H1 (cell line): ENCODE results near the gene MOV10L1. TPM values are rescaled to one million over a fixed set of nuclear protein-coding genes. Genes with fewer than 3 reads are reported as not detected.
A peak's percentile ranks its signal among the peaks of the same experiment; 100 is the strongest.

Experiments
- CTCF ChIA-PET: fragments of 300-600 bp; sonication (Branson Sonifier 250); formaldehyde crosslinking; loops from one replicate; lab custom pipeline; 2021; ENCODE audit not compliant: partially characterized antibody; lab: Charles Lee
- POLR2A ChIA-PET: fragments of 300-600 bp; sonication (Branson Sonifier 250); formaldehyde crosslinking; loops from one replicate; lab custom pipeline; 2021; ENCODE audit warnings: inconsistent platforms; ENCODE audit not compliant: partially characterized antibody; lab: Charles Lee
- DNase-seq, 2 experiments: peaks; one replicate each; pipeline versions ENCODE4 v3.0.0 to v3.0.0-alpha.2; 2010 to 2022; ENCODE audit warnings: low spot score in 2 of 2, low read depth in 1 of 2, mixed read lengths in 1 of 2
- FAIRE-seq: peaks from 2 replicates; lab custom pipeline; 2011; peaks lifted over from hg19 to GRCh38; lab: Jason Lieb, UNC
- H2AFZ ChIP-seq: 2 replicates; pipeline ENCODE4 v1.8.1; 2012; ENCODE audit warnings: low read length, inconsistent platforms
- H2AK5ac ChIP-seq: 2 replicates; pipeline ENCODE4 v1.6.1; 2013; ENCODE audit warnings: low read depth, low read length
- H2BK120ac ChIP-seq: replicated peaks from 2 replicates; pipeline ENCODE3; 2013; ENCODE audit warnings: low read depth, low read length, inconsistent platforms
- H2BK12ac ChIP-seq: 2 replicates; pipeline ENCODE4 v1.6.1; 2013; ENCODE audit warnings: low read depth, low read length
- H2BK15ac ChIP-seq: 2 replicates; pipeline ENCODE4 v1.6.1; 2013; ENCODE audit warnings: low read length
- H2BK20ac ChIP-seq: 2 replicates; pipeline ENCODE4 v1.6.1; 2013; ENCODE audit warnings: low read length
- H2BK5ac ChIP-seq: 2 replicates; pipeline ENCODE4 v1.6.1; 2013; ENCODE audit warnings: low read depth, low read length
- H3K14ac ChIP-seq: 2 replicates; pipeline ENCODE4 v1.6.1; 2013; ENCODE audit warnings: inconsistent platforms; ENCODE audit not compliant: insufficient read length
- H3K18ac ChIP-seq: 2 replicates; pipeline ENCODE4 v1.6.1; 2013; ENCODE audit warnings: low read length; ENCODE audit errors: extremely low read depth
- H3K23ac ChIP-seq: 2 replicates; pipeline ENCODE4 v1.6.1; 2013; ENCODE audit warnings: inconsistent platforms; ENCODE audit not compliant: insufficient read length
- H3K23me2 ChIP-seq: 2 replicates; pipeline ENCODE4 v1.6.1; 2013; ENCODE audit warnings: low read depth, low read length
- H3K27ac ChIP-seq: 2 replicates; pipeline ENCODE4 v1.6.1; 2011; ENCODE audit warnings: low read depth, low read length, inconsistent platforms
- H3K27me3 ChIP-seq, 4 experiments: replicated peaks in 1 of 4; 1 replicate in 1 of 4; 2 replicates in 3 of 4; pipeline versions ENCODE4 v1.6.1 to v1.8.1; 2011 to 2013; ENCODE audit warnings: low read length in 3 of 4, mild to moderate bottlenecking in 3 of 4, inconsistent platforms in 2 of 4, mixed read lengths in 2 of 4, moderate library complexity in 1 of 4; ENCODE audit not compliant: control insufficient read depth in 3 of 4, insufficient read depth in 3 of 4; ENCODE audit errors: extremely low read depth in 1 of 4
- H3K36me3 ChIP-seq, 4 experiments: 2 replicates each; pipeline versions ENCODE4 v1.6.1 to v1.8.1; 2011 to 2013; ENCODE audit warnings: mild to moderate bottlenecking in 4 of 4, low read length in 3 of 4, moderate library complexity in 2 of 4, control low read depth in 1 of 4, inconsistent platforms in 1 of 4; ENCODE audit not compliant: insufficient read depth in 4 of 4, control insufficient read depth in 2 of 4
- H3K4ac ChIP-seq: replicated peaks from 2 replicates; pipeline ENCODE3; 2013; ENCODE audit warnings: low read length, low read depth, mixed read lengths, inconsistent platforms; ENCODE audit not compliant: insufficient read length
- H3K4me1 ChIP-seq, 4 experiments: replicated peaks in 1 of 4; 1 replicate in 1 of 4; 2 replicates in 3 of 4; pipeline versions ENCODE4 v1.6.1 to v1.8.1; 2011 to 2013; ENCODE audit warnings: low read length in 3 of 4, inconsistent platforms in 2 of 4, mixed read lengths in 1 of 4; ENCODE audit not compliant: insufficient read depth in 4 of 4, control insufficient read depth in 3 of 4
- H3K4me2 ChIP-seq, 2 experiments: 2 replicates each; pipeline versions ENCODE4 v1.6.1 to v1.8.1; 2011 to 2013; ENCODE audit warnings: low read depth in 2 of 2, low read length in 2 of 2, control low read depth in 1 of 2, inconsistent platforms in 1 of 2, mild to moderate bottlenecking in 1 of 2; ENCODE audit not compliant: insufficient read depth in 1 of 2
- H3K4me3 ChIP-seq, 4 experiments: fragments of 200-600, 300-600 bp in 1 of 4; sonication (generic), shearing (Covaris generic), sonication (Bioruptor Twin) in 1 of 4; 2 replicates each; pipeline versions ENCODE4 v1.5.1 to v1.8.1; 2011 to 2016; ENCODE audit warnings: low read length in 4 of 4, low read depth in 3 of 4, control low read depth in 2 of 4, inconsistent platforms in 2 of 4, mild to moderate bottlenecking in 2 of 4, mixed read lengths in 1 of 4, moderate library complexity in 1 of 4; ENCODE audit not compliant: insufficient read depth in 2 of 4; ENCODE audit errors: extremely low read depth in 1 of 4
- H3K56ac ChIP-seq: replicated peaks from 2 replicates; pipeline ENCODE3; 2013; ENCODE audit warnings: low read depth, mild to moderate bottlenecking, mixed read lengths, low read length, inconsistent platforms; ENCODE audit not compliant: insufficient read length
- H3K79me1 ChIP-seq: 2 replicates; pipeline ENCODE4 v1.6.1; 2013; ENCODE audit warnings: low read depth, low read length, control low read depth
- H3K79me2 ChIP-seq, 2 experiments: 2 replicates each; pipeline versions ENCODE4 v1.6.1 to v1.8.1; 2012 to 2013; ENCODE audit warnings: low read length in 2 of 2, mild to moderate bottlenecking in 2 of 2, inconsistent platforms in 1 of 2; ENCODE audit not compliant: insufficient read depth in 2 of 2, control insufficient read depth in 1 of 2
- H3K9ac ChIP-seq, 4 experiments: replicated peaks in 1 of 4; 1 replicate in 1 of 4; 2 replicates in 3 of 4; pipeline versions ENCODE4 v1.6.1 to v1.8.1; 2011 to 2013; ENCODE audit warnings: low read depth in 3 of 4, low read length in 3 of 4, control low read depth in 2 of 4, mild to moderate bottlenecking in 2 of 4, moderate library complexity in 2 of 4, inconsistent platforms in 1 of 4; ENCODE audit errors: extremely low read depth in 1 of 4
- H3K9me3 ChIP-seq, 2 experiments: 2 replicates each; pipeline versions ENCODE4 v1.6.1 to v1.8.1; 2012 to 2013; ENCODE audit warnings: mild to moderate bottlenecking in 2 of 2, moderate library complexity in 2 of 2, control low read depth in 1 of 2, inconsistent platforms in 1 of 2, low read depth in 1 of 2, low read length in 1 of 2, mixed read lengths in 1 of 2; ENCODE audit not compliant: insufficient read depth in 2 of 2
- H4K20me1 ChIP-seq, 2 experiments: replicated peaks in 1 of 2; 2 replicates each; pipeline versions ENCODE3 to v1.8.1; 2011 to 2013; ENCODE audit warnings: inconsistent platforms in 2 of 2, low read length in 2 of 2, mild to moderate bottlenecking in 1 of 2; ENCODE audit not compliant: insufficient read depth in 2 of 2, control insufficient read depth in 1 of 2
- H4K5ac ChIP-seq: 2 replicates; pipeline ENCODE4 v1.6.1; 2013; ENCODE audit warnings: low read length, low read depth, mixed read lengths, inconsistent platforms; ENCODE audit not compliant: insufficient read length
- H4K8ac ChIP-seq: 2 replicates; pipeline ENCODE4 v1.8.0; 2013; ENCODE audit warnings: mild to moderate bottlenecking, moderate library complexity, low read length, inconsistent platforms; ENCODE audit not compliant: insufficient read depth; ENCODE audit errors: extremely low read depth
- H4K91ac ChIP-seq: replicated peaks from 2 replicates; pipeline ENCODE3; 2013; ENCODE audit warnings: low read length, mixed read lengths, inconsistent platforms; ENCODE audit not compliant: insufficient read length
- TBP ChIP-seq: IDR thresholded peaks from 2 replicates; pipeline ENCODE4 v1.6.1; 2011; ENCODE audit warnings: low read depth, low read length, improper control_type of control experiment
- WGBS, 2 experiments: shearing (Covaris generic) in 1 of 2; methylation state at CpG; one replicate each; pipeline versions ENCODE4 v1.1.6 to v1.1.7; 2013 to 2015; ENCODE audit warnings: low lambda C conversion rate in 2 of 2, mixed read lengths in 2 of 2, inconsistent platforms in 1 of 2, low coverage in 1 of 2, missing lambda C conversion rate in 1 of 2; ENCODE audit not compliant: insufficient replicate concordance in 2 of 2, insufficient coverage in 1 of 2, insufficient read length in 1 of 2; ENCODE audit errors: extremely low coverage in 1 of 2, missing lambda C conversion rate in 1 of 2; 5-methylcytosine and 5-hydroxymethylcytosine counted together
- polyA plus RNA-seq, 7 experiments: library from polyadenylated mRNA; depleted of rRNA in 3 of 7; stranded (reverse) in 5 of 7; unstranded in 2 of 7; fragments of >200 nt in 5 of 7; fragments of 200-250 nt in 2 of 7; gene quantifications; 1 replicate in 5 of 7; 2 replicates in 1 of 7; 4 replicates in 1 of 7; pipeline versions ENCODE4 v1.2.1 to v1.2.3, GENCODE V29; 2011 to 2013; ENCODE audit warnings: missing spikeins in 2 of 7, mixed read lengths in 2 of 7
- total RNA-seq: library from RNA; stranded (reverse); fragmentation: NEBNext Ultra II Directional; extraction: Animal tissue kit (Norgen Biotek cat#: 25700); gene quantifications from 2 replicates; pipeline ENCODE4 v1.2.1, GENCODE V29; 2021

The MOV10L1 gene
- total and polyA plus RNA-seq, 2 of the 8 experiments (the other 6 are each of a cell fraction or from before 2014, with no cell fraction given): 0.32 TPM; not detected in 1

GRCh38 chr22:50210378-50211139 is 120.8 kb downstream of the MOV10L1 start:
- peaks cover 8 to 24% of the 10 kb centered on the region in 2 experiments for H4K20me1 ChIP-seq
- no peak overlapping the region for H2BK120ac ChIP-seq
- H3K14ac ChIP-seq: no peak overlapping the region
- no peak for FAIRE-seq
- H2AK5ac ChIP-seq: no peak overlapping the region
- no peak for DNase-seq
- peaks cover 4 to 32% (median 21%) of the 10 kb centered on the region in 4 experiments; a peak in 7 of 8 replicates for H3K36me3 ChIP-seq
- no peak overlapping the region for H3K9ac ChIP-seq
- ChIA-PET CTCF (interaction anchor here (0.8 to 3.4 kb wide), 10 partner anchors 20 to 337 kb away, joined by 3 to 20 read pairs (median 4); no protein-coding TSS in a partner anchor), POLR2A (interaction anchor here (1.5 kb wide), 1 partner anchor 9 kb away, joined by 4 read pairs; no protein-coding TSS in a partner anchor)
- no peak overlapping the region for H3K4me2 ChIP-seq
- H3K79me1 ChIP-seq: peaks cover 5% of the 10 kb centered on the region; the same call in 1 of the 2 replicates
- no peak for TF ChIP-seq TBP
- H3K4me1 ChIP-seq: peaks cover 0 to 3% (median 1%) of the 10 kb centered on the region in 4 experiments; a peak in 2 of 7 replicates
- no peak overlapping the region for H3K4me3 ChIP-seq
- H2BK20ac ChIP-seq: no peak overlapping the region
- no peak overlapping the region for H3K56ac ChIP-seq
- peak overlapping the region; percentile 74 for H4K8ac ChIP-seq
- H3K27me3 ChIP-seq: no peaks in the 10 kb centered on the region
- H2BK5ac ChIP-seq: no peak overlapping the region
- peaks cover 0 to 13% of the 10 kb centered on the region in 2 experiments; a peak in 1 of 4 replicates for H3K79me2 ChIP-seq
- H3K27ac ChIP-seq: no peak overlapping the region
- no peak overlapping the region for H2AFZ ChIP-seq
- no peak overlapping the region for H4K5ac ChIP-seq
- H3K23ac ChIP-seq: no peak overlapping the region
- no peaks in the 10 kb centered on the region for H3K23me2 ChIP-seq
- H4K91ac ChIP-seq: no peak overlapping the region
- no peak overlapping the region for H3K4ac ChIP-seq
- no peak overlapping the region for H3K18ac ChIP-seq
- H2BK12ac ChIP-seq: no peak overlapping the region
- no peak overlapping the region for H2BK15ac ChIP-seq
- 95% methylated on average over 30 of the region's 32 CpGs; no CpG with 5 or more reads in 1 of the 2 experiments for WGBS, 2 experiments
- no peaks in the 10 kb centered on the region for H3K9me3 ChIP-seq
